ENCODE measurements around the gene POFUT2. TPM values are rescaled to one million over a fixed set of nuclear protein-coding genes. Genes with fewer than 3 reads are reported as not detected.
"Not testable (repeated sequence)": the region's sequence is repeated elsewhere in the genome, so short reads cannot be mapped to it uniquely, and the experiment has no call there.

POFUT2 gene
- total and polyA plus RNA-seq, 3 donors from 2014 or later = 49.9 to 63.3 (median 55.9) TPM

DNA sequence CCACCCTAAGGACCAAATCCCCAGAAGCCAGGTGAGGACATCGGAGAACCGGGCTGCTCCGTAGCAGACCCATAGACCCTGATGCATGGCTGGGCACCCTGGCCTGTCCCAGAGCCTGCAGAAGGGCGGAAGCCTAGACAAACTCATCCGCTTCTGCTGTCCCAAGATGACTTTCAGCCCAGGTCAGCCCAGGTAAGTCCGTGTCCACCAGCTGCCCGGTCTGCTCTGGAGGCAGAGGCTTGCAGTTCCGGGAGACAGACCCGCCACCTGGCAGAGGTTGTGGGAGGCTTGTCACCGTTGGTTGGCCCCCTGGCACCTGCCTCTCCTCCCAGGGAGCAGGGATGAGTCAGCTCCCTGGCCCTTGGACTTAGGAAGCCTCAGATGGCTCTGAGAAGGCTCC lies 22.8 kb upstream of the POFUT2 start:
- Histone ChIP-seq H3K4me3 (no peak overlapping the region), H3K9me3 (no peaks in the 10 kb centered on the region), H3K27me3 (no peaks in the 10 kb centered on the region), H3K27ac (no peak overlapping the region), H3K36me3 (ENCODE audit: low read depth, missing control alignments) (no peaks in the 10 kb centered on the region), H3K4me1 (peaks cover 40% of the 10 kb centered on the region)
- DNase-seq = no peak
- intact Hi-C loops (cut with DNase I; ENCODE audit: low total_unique reads) = no loop called here
- 88 to 91% methylated on average over 4 to 10 of the region's 10 CpGs for WGBS, 2 donors
- no peak for TF ChIP-seq POLR2A (IDR thresholded peaks at IDR 0.05)
- TF ChIP-seq, protein P1, sequence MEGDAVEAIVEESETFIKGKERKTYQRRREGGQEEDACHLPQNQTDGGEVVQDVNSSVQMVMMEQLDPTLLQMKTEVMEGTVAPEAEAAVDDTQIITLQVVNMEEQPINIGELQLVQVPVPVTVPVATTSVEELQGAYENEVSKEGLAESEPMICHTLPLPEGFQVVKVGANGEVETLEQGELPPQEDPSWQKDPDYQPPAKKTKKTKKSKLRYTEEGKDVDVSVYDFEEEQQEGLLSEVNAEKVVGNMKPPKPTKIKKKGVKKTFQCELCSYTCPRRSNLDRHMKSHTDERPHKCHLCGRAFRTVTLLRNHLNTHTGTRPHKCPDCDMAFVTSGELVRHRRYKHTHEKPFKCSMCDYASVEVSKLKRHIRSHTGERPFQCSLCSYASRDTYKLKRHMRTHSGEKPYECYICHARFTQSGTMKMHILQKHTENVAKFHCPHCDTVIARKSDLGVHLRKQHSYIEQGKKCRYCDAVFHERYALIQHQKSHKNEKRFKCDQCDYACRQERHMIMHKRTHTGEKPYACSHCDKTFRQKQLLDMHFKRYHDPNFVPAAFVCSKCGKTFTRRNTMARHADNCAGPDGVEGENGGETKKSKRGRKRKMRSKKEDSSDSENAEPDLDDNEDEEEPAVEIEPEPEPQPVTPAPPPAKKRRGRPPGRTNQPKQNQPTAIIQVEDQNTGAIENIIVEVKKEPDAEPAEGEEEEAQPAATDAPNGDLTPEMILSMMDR (IDR thresholded peaks at IDR 0.05) = no peak

DNA sequence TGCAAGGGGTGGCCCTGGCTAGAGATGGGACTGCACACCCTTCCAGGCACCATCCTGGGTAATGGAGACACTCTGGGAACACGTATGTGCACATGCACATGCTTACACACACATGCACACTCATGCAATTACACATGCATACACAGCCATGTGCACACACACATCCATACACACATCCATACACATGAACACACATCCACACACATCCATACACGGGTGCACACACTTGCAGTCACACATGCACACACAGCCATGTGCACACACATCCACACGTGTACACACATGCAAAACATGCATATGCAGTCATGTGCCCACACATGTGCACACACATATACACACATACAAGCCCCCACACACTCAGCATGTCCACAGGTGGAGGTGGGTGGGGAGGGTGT lies 22.3 kb upstream of the POFUT2 start:
- Histone ChIP-seq H3K4me1 (peaks cover 41% of the 10 kb centered on the region), H3K27ac (peak overlapping the region in 1 of 2 donors; percentile 75), H3K9me3 (no peaks in the 10 kb centered on the region), H3K27me3 (no peaks in the 10 kb centered on the region), H3K36me3 (ENCODE audit: low read depth, missing control alignments) (no peaks in the 10 kb centered on the region), H3K4me3 (no peak overlapping the region)
- no peak for DNase-seq
- 72 to 89% methylated on average over 3 of the region's 3 CpGs for WGBS, 2 donors
- no peak for TF ChIP-seq POLR2A (IDR thresholded peaks at IDR 0.05)
- TF ChIP-seq, protein P1 (IDR thresholded peaks at IDR 0.05) = no peak
- intact Hi-C loops (cut with DNase I; ENCODE audit: low total_unique reads) = no loop called here

DNA sequence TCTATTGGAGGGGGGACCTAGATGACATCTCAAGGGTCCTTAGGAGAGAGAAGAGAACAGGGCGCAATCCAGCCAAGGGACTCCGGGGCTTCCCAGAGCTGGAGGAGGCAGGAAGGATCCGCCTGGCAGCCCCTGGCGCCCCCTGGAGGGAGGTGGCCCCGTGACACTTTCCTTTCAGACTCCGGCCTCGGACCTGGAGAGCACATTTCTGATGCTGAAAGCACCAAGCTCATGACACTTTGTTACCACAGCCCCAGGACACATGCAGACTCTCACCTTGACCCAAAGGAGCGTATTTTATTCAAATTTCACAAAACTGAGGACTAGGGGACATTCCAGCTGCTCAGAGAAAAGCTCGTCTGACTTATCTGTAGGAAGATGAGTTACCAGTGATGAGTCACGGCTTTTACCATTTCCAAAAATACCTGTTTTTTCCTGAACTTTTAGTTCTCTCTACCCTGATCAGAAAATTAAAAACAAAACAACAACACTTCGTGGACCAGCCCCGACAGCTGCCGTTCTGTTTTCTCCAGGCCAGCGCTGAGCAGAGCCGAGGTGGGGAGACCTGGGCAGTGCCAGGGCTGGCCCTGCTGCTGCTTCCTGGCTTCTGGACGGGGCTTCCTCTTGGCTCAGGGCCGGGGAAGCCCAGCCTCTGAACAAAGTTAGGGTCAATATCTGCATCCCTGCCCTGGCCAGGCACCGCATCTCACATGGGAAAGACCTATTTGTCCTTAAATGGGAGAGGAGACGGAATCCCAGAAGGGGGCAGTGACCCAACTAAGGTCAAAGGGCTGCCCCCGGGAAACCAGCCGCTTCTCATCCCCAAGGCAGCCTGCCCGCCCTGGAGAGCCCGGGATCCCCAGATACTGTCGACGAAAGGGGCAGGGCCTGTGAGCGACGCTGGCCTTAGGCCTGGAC lies 21.6 kb upstream of the POFUT2 start:
- peak overlapping the region; percentile 65 to 75 for H3K27ac ChIP-seq
- DNase-seq = peak; percentile 82
- 61 to 62% methylated on average over 23 to 27 of the region's 27 CpGs for WGBS, 2 donors
- H3K4me1 ChIP-seq = peaks cover 41% of the 10 kb centered on the region
- intact Hi-C loops (cut with DNase I; ENCODE audit: low total_unique reads) = no loop called here
- H3K27me3 ChIP-seq = no peaks in the 10 kb centered on the region
- no peaks in the 10 kb centered on the region for H3K36me3 ChIP-seq (ENCODE audit: low read depth, missing control alignments)
- no peak overlapping the region for H3K4me3 ChIP-seq
- H3K9me3 ChIP-seq = no peaks in the 10 kb centered on the region
- TF ChIP-seq, protein P1 (IDR thresholded peaks at IDR 0.05) = peak; percentile 16 to 68 (median 44)
- TF ChIP-seq POLR2A (IDR thresholded peaks at IDR 0.05) = no peak

DNA sequence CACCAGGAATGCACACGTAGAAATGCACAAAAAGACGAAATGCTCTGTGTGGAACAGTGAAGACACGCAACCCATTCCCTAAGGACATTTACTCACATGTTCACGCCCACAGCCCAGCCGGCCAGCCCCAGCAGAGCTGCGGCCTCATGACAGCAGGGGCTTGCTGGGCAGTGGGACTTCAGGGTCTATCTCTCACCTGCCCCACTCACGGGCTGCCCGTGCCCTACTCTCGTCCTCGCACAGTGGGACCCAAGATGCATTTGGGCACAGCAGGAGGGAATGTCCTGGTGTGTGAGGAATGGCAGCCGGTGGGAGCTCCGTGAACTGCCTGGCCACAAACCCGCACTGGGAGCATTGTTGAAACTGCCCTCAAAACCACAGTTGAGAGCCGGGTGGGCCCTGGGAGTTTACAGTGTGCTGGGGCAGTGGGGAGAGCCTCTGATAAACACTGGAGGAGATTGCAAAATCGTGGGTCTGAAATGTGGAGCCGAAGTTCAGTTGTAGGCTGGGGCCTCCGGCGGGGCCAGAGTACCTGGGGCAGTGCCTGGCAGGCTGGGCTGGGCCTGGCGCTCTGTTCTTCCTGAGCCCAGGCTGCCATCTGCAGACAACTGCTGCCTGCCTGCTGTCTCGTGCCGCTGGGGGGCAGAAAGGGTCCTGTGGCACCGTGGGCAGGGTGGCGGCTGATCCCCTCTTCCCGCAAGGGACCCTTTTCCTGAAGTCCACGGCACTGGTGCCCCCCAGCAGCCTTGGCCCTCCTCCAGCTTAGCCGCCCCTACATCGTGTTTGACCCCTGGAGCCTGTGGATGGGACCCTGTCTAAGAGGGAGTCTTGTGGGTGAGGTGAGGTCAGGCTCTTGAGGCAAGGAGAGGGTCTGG lies 20.7 kb upstream of the POFUT2 start:
- Histone ChIP-seq H3K4me1 (peaks cover 41% of the 10 kb centered on the region), H3K36me3 (ENCODE audit: low read depth, missing control alignments) (no peaks in the 10 kb centered on the region), H3K9me3 (no peaks in the 10 kb centered on the region), H3K27me3 (no peaks in the 10 kb centered on the region), H3K4me3 (no peak overlapping the region), H3K27ac (peak overlapping the region; percentile 65 to 75)
- intact Hi-C loops (cut with DNase I; ENCODE audit: low total_unique reads) = no loop called here
- TF ChIP-seq POLR2A (IDR thresholded peaks at IDR 0.05) = no peak
- TF ChIP-seq, protein P1 (IDR thresholded peaks at IDR 0.05) = no peak
- no peak for DNase-seq
- WGBS, 2 donors = 60 to 65% methylated on average over 14 to 27 of the region's 27 CpGs

DNA sequence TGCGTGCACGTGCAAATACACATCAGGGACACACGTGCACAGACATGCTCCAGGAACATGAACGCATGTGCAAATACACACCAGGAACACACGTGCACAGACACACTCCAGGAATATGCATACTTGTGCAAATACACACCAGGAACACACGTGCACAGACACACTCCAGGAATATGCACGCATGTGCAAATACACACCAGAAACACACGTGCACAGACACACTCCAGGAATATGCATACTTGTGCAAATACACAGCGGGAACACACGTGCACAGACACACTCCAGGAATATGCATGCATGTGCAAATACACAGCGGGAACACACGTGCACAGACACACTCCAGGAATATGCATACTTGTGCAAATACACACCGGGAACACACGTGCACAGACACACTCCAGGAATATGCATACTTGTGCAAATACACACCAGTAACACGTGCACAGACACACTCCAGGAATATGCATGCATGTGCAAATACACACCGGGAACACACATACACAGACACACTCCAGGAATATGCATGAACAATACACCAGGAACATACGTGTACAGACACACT lies 20.0 kb upstream of the POFUT2 start:
- H3K27ac ChIP-seq = peak overlapping the region in 1 of 2 donors; percentile 93
- H3K4me1 ChIP-seq = peaks cover 41% of the 10 kb centered on the region
- H3K4me3 ChIP-seq; intact Hi-C loops (cut with DNase I; ENCODE audit: low total_unique reads); H3K9me3 ChIP-seq; H3K36me3 ChIP-seq (ENCODE audit: low read depth, missing control alignments); DNase-seq; H3K27me3 ChIP-seq: not testable (repeated sequence)
- 67 to 68% methylated on average over 16 to 17 of the region's 17 CpGs for WGBS, 2 donors
